Measurements from ENCODE around the gene GDF10. TPM values are rescaled to one million over a fixed set of nuclear protein-coding genes. Genes with fewer than 3 reads are reported as not detected.
A peak's percentile ranks its signal among the peaks of the same experiment; 100 is the strongest.

GDF10 gene
- total RNA-seq, 4 donors from 2014 or later = 3.6 to 9.6 (median 7.3) TPM

- DNase-seq = no peak
Measured at GRCh38 chr10:47288236-47288635, 11.8 kb upstream of the GDF10 start.

GRCh38 chr10:47288916-47289495 lies 11.0 kb upstream of the GDF10 start:
- H3K27me3 ChIP-seq = no peaks in the 10 kb centered on the region
- no peaks in the 10 kb centered on the region for H3K36me3 ChIP-seq
- H3K4me3 ChIP-seq (replicated peaks in 1 of 3) = no peak overlapping the region
- no peaks in the 10 kb centered on the region for H3K4me1 ChIP-seq
- no peaks in the 10 kb centered on the region for H3K9me3 ChIP-seq
- intact Hi-C loops (cut with DNase I) = no loop called here
- TF ChIP-seq CTCF (IDR thresholded peaks at IDR 0.05) = no peak
- no peak for TF ChIP-seq POLR2A (IDR thresholded peaks at IDR 0.05)
- no peak for DNase-seq
- 71 to 85% methylated on average over 6 to 9 of the region's 9 CpGs for WGBS, 2 donors
- H3K27ac ChIP-seq = no peak overlapping the region

More at GRCh38 chr10:47288236-47288635, 11.8 kb upstream of the GDF10 start:
- no peak overlapping the region for H3K27ac ChIP-seq
- H3K4me1 ChIP-seq = no peaks in the 10 kb centered on the region
- intact Hi-C loops (cut with DNase I) = no loop called here
- no peaks in the 10 kb centered on the region for H3K9me3 ChIP-seq
- 92 to 96% methylated on average over 8 of the region's 8 CpGs for whole genome bisulfite sequencing, 2 donors
- H3K27me3 ChIP-seq = no peaks in the 10 kb centered on the region
- TF ChIP-seq POLR2A (IDR thresholded peaks at IDR 0.05) (no peak), CTCF (IDR thresholded peaks at IDR 0.05) (no peak)
- no peaks in the 10 kb centered on the region for H3K36me3 ChIP-seq
- H3K4me3 ChIP-seq (replicated peaks in 1 of 3) = no peak overlapping the region

GRCh38 chr10:47289921-47290320 lies 10.1 kb upstream of the GDF10 start:
- 96 to 98% methylated on average over 4 to 6 of the region's 6 CpGs for WGBS, 2 donors
- H3K4me3 ChIP-seq (replicated peaks in 1 of 3) = no peak overlapping the region
- H3K9me3 ChIP-seq = no peaks in the 10 kb centered on the region
- H3K4me1 ChIP-seq = no peaks in the 10 kb centered on the region
- no peak for DNase-seq
- no peaks in the 10 kb centered on the region for H3K27me3 ChIP-seq
- no peak overlapping the region for H3K27ac ChIP-seq
- TF ChIP-seq CTCF (IDR thresholded peaks at IDR 0.05) = no peak
- TF ChIP-seq POLR2A (IDR thresholded peaks at IDR 0.05) = no peak
- H3K36me3 ChIP-seq = no peaks in the 10 kb centered on the region
- intact Hi-C loops (cut with DNase I) = no loop called here

- no peak overlapping the region for H3K4me3 ChIP-seq (replicated peaks in 1 of 3)
- WGBS, 2 donors = 44 to 67% methylated on average over 3 of the region's 3 CpGs
- no peaks in the 10 kb centered on the region for H3K27me3 ChIP-seq
- intact Hi-C loops (cut with DNase I) = no loop called here
- TF ChIP-seq POLR2A (IDR thresholded peaks at IDR 0.05) (no peak), CTCF (IDR thresholded peaks at IDR 0.05) (no peak)
- no peaks in the 10 kb centered on the region for H3K9me3 ChIP-seq
- H3K27ac ChIP-seq = no peak overlapping the region
- H3K4me1 ChIP-seq = no peaks in the 10 kb centered on the region
- DNase-seq = peak; percentile 60 to 67
- H3K36me3 ChIP-seq = no peaks in the 10 kb centered on the region
Measured at GRCh38 chr10:47290338-47290737, 9.7 kb upstream of the GDF10 start.

GRCh38 chr10:47291682-47292081 lies 8.3 kb upstream of the GDF10 start:
- no peaks in the 10 kb centered on the region for H3K27me3 ChIP-seq
- TF ChIP-seq POLR2A (IDR thresholded peaks at IDR 0.05) (no peak), CTCF (IDR thresholded peaks at IDR 0.05) (no peak)
- H3K4me3 ChIP-seq (replicated peaks in 1 of 3) = no peak overlapping the region
- DNase-seq = no peak
- no peaks in the 10 kb centered on the region for H3K4me1 ChIP-seq
- H3K27ac ChIP-seq = no peak overlapping the region
- H3K36me3 ChIP-seq = no peaks in the 10 kb centered on the region
- intact Hi-C loops (cut with DNase I) = no loop called here
- 68 to 75% methylated on average over 3 of the region's 3 CpGs for WGBS, 2 donors
- no peaks in the 10 kb centered on the region for H3K9me3 ChIP-seq
